Calu3 (cell line): ENCODE measurements around the gene ONECUT1. TPM values are rescaled to one million over a fixed set of nuclear protein-coding genes. Genes with fewer than 3 reads are reported as not detected.

Experiments
- BruUV-seq: library from RNA; stranded (reverse); fragments of 400-500 nt; replicated peaks from 2 replicates; lab custom pipeline; 2021; lab: Mats Ljungman, UMichigan
- CTCF ChIA-PET: fragments of 300-600 bp; sonication (Branson Sonifier 250); formaldehyde crosslinking; loops from one replicate; lab custom pipeline; 2022; ENCODE audit warnings: antibody characterized with exemption; lab: Charles Lee
- DNase-seq: peaks from one replicate; pipeline ENCODE4 v3.0.0; 2022
- H3K27ac Mint-ChIP-seq: one replicate; pipeline ENCODE4 v1.8.0; 2022; ENCODE audit warnings: mixed read lengths; ENCODE audit not compliant: unreplicated experiment
- H3K27me3 Mint-ChIP-seq: one replicate; pipeline ENCODE4 v1.8.0; 2022; ENCODE audit warnings: mixed read lengths; ENCODE audit not compliant: unreplicated experiment
- H3K36me3 Mint-ChIP-seq: one replicate; pipeline ENCODE4 v1.8.0; 2022; ENCODE audit warnings: mild to moderate bottlenecking, moderate library complexity, mixed read lengths; ENCODE audit not compliant: insufficient read depth, unreplicated experiment
- H3K4me1 Mint-ChIP-seq: one replicate; pipeline ENCODE4 v1.8.0; 2022; ENCODE audit warnings: mild to moderate bottlenecking, low read depth, mixed read lengths; ENCODE audit not compliant: unreplicated experiment
- H3K4me3 Mint-ChIP-seq: one replicate; pipeline ENCODE4 v1.8.0; 2022; ENCODE audit warnings: mild to moderate bottlenecking, low read depth, moderate library complexity, mixed read lengths; ENCODE audit not compliant: unreplicated experiment
- H3K9me3 Mint-ChIP-seq: one replicate; pipeline ENCODE4 v1.8.0; 2022; ENCODE audit warnings: low read depth, mixed read lengths; ENCODE audit not compliant: unreplicated experiment
- intact Hi-C: fragments of 100-400 bp; cut with micrococcal nuclease; formaldehyde crosslinking; loops from one replicate; pipeline ENCODE4 v1.10.0; 2022; ENCODE audit not compliant: unreplicated experiment
- total RNA-seq: library from RNA; stranded (reverse); gene quantifications from 2 replicates; pipeline ENCODE4 v1.2.3, GENCODE V29; 2022
- TF ChIP-seq, protein P1 (sequence below): fragments of 200-600 bp; IDR thresholded peaks from one replicate; pipeline ENCODE4 v1.8.0; 2022; ENCODE audit warnings: antibody characterized with exemption; ENCODE audit not compliant: unreplicated experiment

Gene ONECUT1
- total RNA-seq, 1 experiment from 2014 or later: 1.1 TPM

DNA sequence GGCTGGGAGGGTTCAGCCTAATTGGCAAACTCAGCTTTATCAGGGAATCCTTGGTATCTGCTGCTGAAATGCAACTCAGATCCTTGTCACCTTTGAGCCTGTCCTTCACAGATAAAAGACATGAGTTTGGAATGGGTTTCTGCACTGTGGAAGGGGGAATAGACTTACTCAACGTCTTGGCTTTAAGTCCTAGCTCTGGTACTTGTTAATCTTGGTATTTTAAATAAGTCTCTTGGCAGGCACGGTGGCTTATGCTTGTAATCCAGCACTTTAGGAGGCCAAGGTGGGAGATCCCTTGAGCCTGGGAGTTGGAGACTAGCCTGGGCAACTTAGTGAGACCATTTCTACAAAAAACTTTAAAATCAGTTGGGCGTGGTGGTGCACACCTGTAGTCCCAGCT, 55.8 kb downstream of the ONECUT1 start:
- Mint-ChIP-seq H3K4me1 (peaks cover 11% of the 10 kb centered on the region), H3K9me3 (no peaks in the 10 kb centered on the region), H3K27ac (no peak overlapping the region), H3K4me3 (no peak overlapping the region), H3K27me3 (no peaks in the 10 kb centered on the region), H3K36me3 (no peaks in the 10 kb centered on the region)
- BruUV-seq: no TSS peak
- TF ChIP-seq, protein P1, sequence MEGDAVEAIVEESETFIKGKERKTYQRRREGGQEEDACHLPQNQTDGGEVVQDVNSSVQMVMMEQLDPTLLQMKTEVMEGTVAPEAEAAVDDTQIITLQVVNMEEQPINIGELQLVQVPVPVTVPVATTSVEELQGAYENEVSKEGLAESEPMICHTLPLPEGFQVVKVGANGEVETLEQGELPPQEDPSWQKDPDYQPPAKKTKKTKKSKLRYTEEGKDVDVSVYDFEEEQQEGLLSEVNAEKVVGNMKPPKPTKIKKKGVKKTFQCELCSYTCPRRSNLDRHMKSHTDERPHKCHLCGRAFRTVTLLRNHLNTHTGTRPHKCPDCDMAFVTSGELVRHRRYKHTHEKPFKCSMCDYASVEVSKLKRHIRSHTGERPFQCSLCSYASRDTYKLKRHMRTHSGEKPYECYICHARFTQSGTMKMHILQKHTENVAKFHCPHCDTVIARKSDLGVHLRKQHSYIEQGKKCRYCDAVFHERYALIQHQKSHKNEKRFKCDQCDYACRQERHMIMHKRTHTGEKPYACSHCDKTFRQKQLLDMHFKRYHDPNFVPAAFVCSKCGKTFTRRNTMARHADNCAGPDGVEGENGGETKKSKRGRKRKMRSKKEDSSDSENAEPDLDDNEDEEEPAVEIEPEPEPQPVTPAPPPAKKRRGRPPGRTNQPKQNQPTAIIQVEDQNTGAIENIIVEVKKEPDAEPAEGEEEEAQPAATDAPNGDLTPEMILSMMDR: no peak
- intact Hi-C loops: no loop called here
- CTCF ChIA-PET: interaction anchor here (0.6 to 1.7 kb wide), 3 partner anchors 23 to 477 kb away, joined by 3 to 8 read pairs (median 4); no protein-coding TSS in a partner anchor
- DNase-seq: no peak

DNA sequence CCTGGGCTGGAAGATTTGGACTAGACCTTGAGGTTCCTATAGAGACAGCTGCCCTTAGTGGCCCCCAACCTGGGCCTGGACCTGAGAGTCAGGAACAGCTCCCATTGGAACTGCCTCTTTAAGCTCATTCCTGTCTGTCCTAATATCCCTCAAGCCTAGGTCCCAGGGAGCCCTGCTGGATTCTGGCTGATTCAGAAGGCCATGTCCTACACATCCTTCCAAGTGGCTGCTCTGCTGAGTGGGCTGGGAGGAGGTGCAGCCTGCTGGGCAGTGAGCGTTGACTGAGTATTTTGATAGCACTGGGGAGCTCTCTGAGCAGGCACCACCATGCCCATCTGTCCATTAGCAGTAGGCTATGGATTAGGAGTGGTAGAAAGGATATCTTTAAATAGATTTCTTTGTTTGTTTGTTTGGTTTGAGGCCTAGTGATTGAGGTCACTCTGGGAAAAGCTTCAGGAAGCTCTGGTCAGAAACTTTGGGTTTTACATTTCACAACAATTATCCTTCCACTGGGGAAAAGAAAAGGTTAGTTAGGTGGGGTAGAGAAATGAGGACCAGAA, 56.4 kb downstream of the ONECUT1 start:
- Mint-ChIP-seq H3K4me1 (peaks cover 11% of the 10 kb centered on the region), H3K36me3 (no peaks in the 10 kb centered on the region), H3K4me3 (no peak overlapping the region), H3K9me3 (no peaks in the 10 kb centered on the region), H3K27ac (no peak overlapping the region), H3K27me3 (no peaks in the 10 kb centered on the region)
- intact Hi-C loops: no loop called here
- TF ChIP-seq, protein P1: no peak
- CTCF ChIA-PET: interaction anchor here (0.6 kb wide), 1 partner anchor 477 kb away, joined by 4 read pairs; no protein-coding TSS in a partner anchor
- no peak for DNase-seq
- BruUV-seq: no TSS peak

DNA sequence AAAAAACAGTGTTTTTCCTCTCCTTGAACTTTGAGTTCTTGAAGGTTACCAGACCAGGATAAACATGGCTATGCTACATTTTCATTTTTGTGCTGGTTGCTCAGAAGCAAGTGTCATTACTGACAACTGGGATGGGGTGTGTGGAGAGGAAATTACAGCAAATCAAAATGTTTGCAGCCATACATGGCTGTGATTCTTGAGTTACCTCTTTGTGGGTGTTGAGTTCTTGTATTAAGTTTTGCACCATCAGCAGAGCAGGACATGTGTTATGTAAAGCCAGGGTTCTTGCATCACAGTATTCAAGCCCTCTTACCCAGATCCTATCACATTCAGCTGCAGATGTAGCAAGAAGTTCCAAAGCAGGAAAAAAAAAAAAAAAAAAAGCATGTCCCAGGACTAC, 57.0 kb downstream of the ONECUT1 start:
- Mint-ChIP-seq H3K27me3 (no peaks in the 10 kb centered on the region), H3K27ac (no peak overlapping the region), H3K36me3 (no peaks in the 10 kb centered on the region), H3K4me1 (peaks cover 11% of the 10 kb centered on the region), H3K9me3 (no peaks in the 10 kb centered on the region), H3K4me3 (no peak overlapping the region)
- intact Hi-C loops: no loop called here
- no peak for DNase-seq
- no TSS peak for BruUV-seq
- CTCF ChIA-PET: interaction anchor here (0.6 kb wide), 1 partner anchor 848 kb away, joined by 3 read pairs; no protein-coding TSS in a partner anchor
- TF ChIP-seq, protein P1: no peak

DNA sequence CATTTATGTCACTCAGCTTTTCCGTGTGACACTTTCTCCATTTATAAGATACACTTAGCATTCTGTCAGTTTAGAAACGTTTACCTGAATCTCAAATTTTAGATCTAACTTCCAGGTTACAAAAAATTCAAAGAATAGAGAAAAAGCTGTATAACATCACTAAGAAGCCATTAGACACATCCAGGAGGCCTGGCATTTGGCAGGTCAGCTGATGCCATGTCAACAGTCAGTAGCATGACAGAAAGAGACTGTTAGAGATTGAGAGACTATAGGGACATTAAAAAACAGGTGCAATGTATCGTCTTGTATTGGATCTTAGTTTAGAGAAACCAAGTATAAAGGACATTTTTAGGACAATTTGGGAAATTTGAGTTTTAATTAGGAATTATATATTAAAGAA, 57.6 kb downstream of the ONECUT1 start:
- no peak for DNase-seq
- BruUV-seq: no TSS peak
- CTCF ChIA-PET: interaction anchor here (0.6 kb wide), 1 partner anchor 848 kb away, joined by 3 read pairs; no protein-coding TSS in a partner anchor
- Mint-ChIP-seq H3K27me3 (no peaks in the 10 kb centered on the region), H3K9me3 (no peaks in the 10 kb centered on the region), H3K4me1 (peaks cover 11% of the 10 kb centered on the region), H3K36me3 (no peaks in the 10 kb centered on the region), H3K4me3 (no peak overlapping the region), H3K27ac (no peak overlapping the region)
- intact Hi-C loops: no loop called here
- TF ChIP-seq, protein P1: no peak
